A673 (cell line): Measurements from ENCODE around the gene FAM168B.

Source experiments
- EZH2 ChIP-seq: fragments of 200-600 bp; sonication (generic); IDR thresholded peaks from 2 replicates; pipeline ENCODE4 v1.6.1; 2017; ENCODE audit warnings: borderline replicate concordance, low read depth, mild to moderate bottlenecking, mixed read lengths, antibody characterized with exemption, low read length; ENCODE audit not compliant: poor library complexity, severe bottlenecking
- TF ChIP-seq, protein P1 (sequence below): fragments of 300-800, 200-600 bp; sonication (generic); conservative IDR thresholded peaks from 2 replicates; pipeline ENCODE4 v1.5.1; 2017; ENCODE audit warnings: low read depth, mild to moderate bottlenecking, antibody characterized with exemption, low read length, moderate library complexity, mixed read lengths

- TF ChIP-seq, protein P1, sequence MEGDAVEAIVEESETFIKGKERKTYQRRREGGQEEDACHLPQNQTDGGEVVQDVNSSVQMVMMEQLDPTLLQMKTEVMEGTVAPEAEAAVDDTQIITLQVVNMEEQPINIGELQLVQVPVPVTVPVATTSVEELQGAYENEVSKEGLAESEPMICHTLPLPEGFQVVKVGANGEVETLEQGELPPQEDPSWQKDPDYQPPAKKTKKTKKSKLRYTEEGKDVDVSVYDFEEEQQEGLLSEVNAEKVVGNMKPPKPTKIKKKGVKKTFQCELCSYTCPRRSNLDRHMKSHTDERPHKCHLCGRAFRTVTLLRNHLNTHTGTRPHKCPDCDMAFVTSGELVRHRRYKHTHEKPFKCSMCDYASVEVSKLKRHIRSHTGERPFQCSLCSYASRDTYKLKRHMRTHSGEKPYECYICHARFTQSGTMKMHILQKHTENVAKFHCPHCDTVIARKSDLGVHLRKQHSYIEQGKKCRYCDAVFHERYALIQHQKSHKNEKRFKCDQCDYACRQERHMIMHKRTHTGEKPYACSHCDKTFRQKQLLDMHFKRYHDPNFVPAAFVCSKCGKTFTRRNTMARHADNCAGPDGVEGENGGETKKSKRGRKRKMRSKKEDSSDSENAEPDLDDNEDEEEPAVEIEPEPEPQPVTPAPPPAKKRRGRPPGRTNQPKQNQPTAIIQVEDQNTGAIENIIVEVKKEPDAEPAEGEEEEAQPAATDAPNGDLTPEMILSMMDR, result no peak
- no peak for TF ChIP-seq EZH2
Observed at GRCh38 chr2:131010566-131010965, 82.7 kb downstream of the FAM168B start.
